ENCODE data around the gene TMCO4.

DNA sequence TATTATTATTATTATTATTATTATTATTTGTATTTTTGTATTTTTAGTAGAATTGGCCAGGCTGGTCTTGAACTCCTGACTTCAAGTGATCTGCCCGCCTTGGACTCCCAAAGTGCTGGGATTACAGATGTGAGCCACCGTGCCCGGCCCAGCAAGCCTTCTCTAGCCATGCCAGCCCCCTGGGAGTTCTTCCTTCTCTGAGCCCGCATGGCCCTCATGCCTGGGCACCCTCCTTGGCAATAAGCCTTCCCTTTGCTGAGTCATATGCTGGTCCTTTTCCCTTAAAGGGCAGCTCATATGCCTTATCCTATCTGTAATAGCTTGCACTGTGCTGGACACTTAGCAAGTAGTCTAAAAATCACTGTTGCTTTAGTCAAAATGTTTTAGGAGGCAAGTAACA lies 164.1 kb downstream of the TMCO4 start:
- TF ChIP-seq, protein P1, sequence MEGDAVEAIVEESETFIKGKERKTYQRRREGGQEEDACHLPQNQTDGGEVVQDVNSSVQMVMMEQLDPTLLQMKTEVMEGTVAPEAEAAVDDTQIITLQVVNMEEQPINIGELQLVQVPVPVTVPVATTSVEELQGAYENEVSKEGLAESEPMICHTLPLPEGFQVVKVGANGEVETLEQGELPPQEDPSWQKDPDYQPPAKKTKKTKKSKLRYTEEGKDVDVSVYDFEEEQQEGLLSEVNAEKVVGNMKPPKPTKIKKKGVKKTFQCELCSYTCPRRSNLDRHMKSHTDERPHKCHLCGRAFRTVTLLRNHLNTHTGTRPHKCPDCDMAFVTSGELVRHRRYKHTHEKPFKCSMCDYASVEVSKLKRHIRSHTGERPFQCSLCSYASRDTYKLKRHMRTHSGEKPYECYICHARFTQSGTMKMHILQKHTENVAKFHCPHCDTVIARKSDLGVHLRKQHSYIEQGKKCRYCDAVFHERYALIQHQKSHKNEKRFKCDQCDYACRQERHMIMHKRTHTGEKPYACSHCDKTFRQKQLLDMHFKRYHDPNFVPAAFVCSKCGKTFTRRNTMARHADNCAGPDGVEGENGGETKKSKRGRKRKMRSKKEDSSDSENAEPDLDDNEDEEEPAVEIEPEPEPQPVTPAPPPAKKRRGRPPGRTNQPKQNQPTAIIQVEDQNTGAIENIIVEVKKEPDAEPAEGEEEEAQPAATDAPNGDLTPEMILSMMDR (conservative IDR thresholded peaks at IDR 0.05; ENCODE audit: low read depth, low read length), result no peak
- no peak for TF ChIP-seq EZH2phosphoT487 (IDR thresholded peaks at IDR 0.05; ENCODE audit: borderline replicate concordance, low read length)
